Bronchial epithelial cell (primary cell): Measurements from ENCODE around the gene CEP78. TPM values are rescaled to one million over a fixed set of nuclear protein-coding genes. Genes with fewer than 3 reads are reported as not detected.
"Not testable (repeated sequence)": the region's sequence is repeated elsewhere in the genome, so short reads cannot be mapped to it uniquely, and the experiment has no call there.

Experiments
- DNase-seq: peaks from one replicate; pipeline ENCODE4 v3.0.0-alpha.2; 2010; ENCODE audit warnings: low read depth
- FAIRE-seq: peaks from 2 replicates; lab custom pipeline; 2011; peaks lifted over from hg19 to GRCh38; lab: Jason Lieb, UNC
- H3K27me3 ChIP-seq: 2 replicates; pipeline ENCODE4 v1.5.1; 2011; ENCODE audit warnings: low read length; ENCODE audit not compliant: control insufficient read depth, insufficient read depth
- H3K36me3 ChIP-seq: 2 replicates; pipeline ENCODE4 v1.5.1; 2011; ENCODE audit warnings: low read length; ENCODE audit not compliant: control insufficient read depth, insufficient read depth
- H3K4me3 ChIP-seq: 2 replicates; pipeline ENCODE4 v1.5.1; 2011; ENCODE audit warnings: mild to moderate bottlenecking, low read depth, low read length, control low read depth
- total RNA-seq: library from RNA; depleted of rRNA; stranded (reverse); fragments of >200 nt; gene quantifications from 2 replicates; pipeline ENCODE4 v1.2.1, GENCODE V29; 2014
- TF ChIP-seq, protein P1 (sequence below): IDR thresholded peaks from 2 replicates; pipeline ENCODE4 v1.5.1; 2011; ENCODE audit warnings: mild to moderate bottlenecking, moderate library complexity, low read length, control low read depth, inconsistent platforms; ENCODE audit not compliant: insufficient read depth, severe bottlenecking

The CEP78 gene
- total RNA-seq, 1 donor from 2014 or later: 7.4 TPM

- TF ChIP-seq, protein P1, sequence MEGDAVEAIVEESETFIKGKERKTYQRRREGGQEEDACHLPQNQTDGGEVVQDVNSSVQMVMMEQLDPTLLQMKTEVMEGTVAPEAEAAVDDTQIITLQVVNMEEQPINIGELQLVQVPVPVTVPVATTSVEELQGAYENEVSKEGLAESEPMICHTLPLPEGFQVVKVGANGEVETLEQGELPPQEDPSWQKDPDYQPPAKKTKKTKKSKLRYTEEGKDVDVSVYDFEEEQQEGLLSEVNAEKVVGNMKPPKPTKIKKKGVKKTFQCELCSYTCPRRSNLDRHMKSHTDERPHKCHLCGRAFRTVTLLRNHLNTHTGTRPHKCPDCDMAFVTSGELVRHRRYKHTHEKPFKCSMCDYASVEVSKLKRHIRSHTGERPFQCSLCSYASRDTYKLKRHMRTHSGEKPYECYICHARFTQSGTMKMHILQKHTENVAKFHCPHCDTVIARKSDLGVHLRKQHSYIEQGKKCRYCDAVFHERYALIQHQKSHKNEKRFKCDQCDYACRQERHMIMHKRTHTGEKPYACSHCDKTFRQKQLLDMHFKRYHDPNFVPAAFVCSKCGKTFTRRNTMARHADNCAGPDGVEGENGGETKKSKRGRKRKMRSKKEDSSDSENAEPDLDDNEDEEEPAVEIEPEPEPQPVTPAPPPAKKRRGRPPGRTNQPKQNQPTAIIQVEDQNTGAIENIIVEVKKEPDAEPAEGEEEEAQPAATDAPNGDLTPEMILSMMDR: no peak
These were observed 43.9 kb upstream of the CEP78 start for GRCh38 chr9:78191931-78192330.

GRCh38 chr9:78196258-78196657 lies 39.6 kb upstream of the CEP78 start:
- no peaks in the 10 kb centered on the region for H3K27me3 ChIP-seq
- TF ChIP-seq, protein P1: no peak
- FAIRE-seq (no peak), DNase-seq (no peak)
- H3K36me3 ChIP-seq: no peaks in the 10 kb centered on the region
- no peak overlapping the region for H3K4me3 ChIP-seq

More at GRCh38 chr9:78191931-78192330, 43.9 kb upstream of the CEP78 start:
- DNase-seq: no peak
- H3K27me3 ChIP-seq: no peaks in the 10 kb centered on the region
- FAIRE-seq: no peak
- no peak overlapping the region for H3K4me3 ChIP-seq
- no peaks in the 10 kb centered on the region for H3K36me3 ChIP-seq

GRCh38 chr9:78201158-78201777 lies 34.6 kb upstream of the CEP78 start:
- peak; percentile 67 for DNase-seq
- H3K27me3 ChIP-seq, FAIRE-seq, H3K36me3 ChIP-seq, H3K4me3 ChIP-seq: not testable (repeated sequence)

- DNase-seq (peak; percentile 32), FAIRE-seq (no peak)
- no peak overlapping the region for H3K4me3 ChIP-seq
- TF ChIP-seq, protein P1: no peak
- H3K27me3 ChIP-seq: no peaks in the 10 kb centered on the region
- no peaks in the 10 kb centered on the region for H3K36me3 ChIP-seq
These were observed 28.6 kb upstream of the CEP78 start for GRCh38 chr9:78207319-78207718.

GRCh38 chr9:78207901-78208300 lies 28.0 kb upstream of the CEP78 start:
- FAIRE-seq (no peak), DNase-seq (no peak)
- Histone ChIP-seq H3K36me3 (no peaks in the 10 kb centered on the region), H3K27me3 (no peaks in the 10 kb centered on the region), H3K4me3 (no peak overlapping the region)
- TF ChIP-seq, protein P1: no peak

DNA sequence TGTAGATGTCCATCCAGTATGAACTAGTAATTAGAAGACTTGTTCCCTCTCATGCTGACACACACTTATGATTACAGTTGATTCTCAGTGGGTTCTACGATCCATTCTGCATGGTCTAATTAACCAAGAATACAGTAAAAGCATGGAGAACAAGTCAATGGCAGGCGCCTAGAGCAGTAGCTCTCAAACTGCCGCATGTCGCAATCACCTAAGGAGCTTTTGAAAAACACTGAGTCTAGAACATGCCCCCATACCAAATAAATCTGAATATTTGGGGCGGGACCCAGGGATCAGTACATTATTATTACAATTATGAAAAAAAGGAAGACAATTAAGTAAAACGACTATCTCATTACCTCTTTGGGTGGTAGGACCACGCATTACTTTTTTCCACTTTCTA lies 26.7 kb upstream of the CEP78 start:
- TF ChIP-seq, protein P1: no peak
- Histone ChIP-seq H3K4me3 (no peak overlapping the region), H3K36me3 (no peaks in the 10 kb centered on the region), H3K27me3 (no peaks in the 10 kb centered on the region)
- DNase-seq (no peak), FAIRE-seq (no peak)
